SJSA1 (cell line): Measurements from ENCODE around the gene CRELD1. TPM values are rescaled to one million over a fixed set of nuclear protein-coding genes. Genes with fewer than 3 reads are reported as not detected.

ENCODE experiments used
- DNase-seq, 2 experiments: peaks; one replicate each; pipeline ENCODE4 v3.0.0-alpha.2; 2015 to 2020; ENCODE audit warnings: low spot score in 2 of 2, low read depth in 1 of 2
- H3K27ac ChIP-seq: fragments of 250-450 bp; sonication (Bioruptor Pico); 2 replicates; pipeline ENCODE4 v1.5.1; 2020; ENCODE audit warnings: mild to moderate bottlenecking, moderate library complexity
- H3K27me3 ChIP-seq: fragments of 250-450 bp; sonication (Bioruptor Pico); replicated peaks from 2 replicates; pipeline ENCODE4 v1.5.1; 2020; ENCODE audit warnings: mild to moderate bottlenecking, moderate library complexity
- H3K36me3 ChIP-seq: fragments of 250-450 bp; sonication (Bioruptor Pico); 2 replicates; pipeline ENCODE4 v1.5.1; 2020; ENCODE audit warnings: mild to moderate bottlenecking
- H3K4me1 ChIP-seq: fragments of 250-450 bp; sonication (Bioruptor Pico); replicated peaks from 2 replicates; pipeline ENCODE4 v1.6.1; 2021; ENCODE audit warnings: mild to moderate bottlenecking
- H3K4me3 ChIP-seq: fragments of 250-450 bp; sonication (Bioruptor Pico); 2 replicates; pipeline ENCODE4 v1.5.1; 2020; ENCODE audit warnings: mild to moderate bottlenecking
- H3K9me3 ChIP-seq: fragments of 250-450 bp; sonication (Bioruptor Pico); replicated peaks from 2 replicates; pipeline ENCODE4 v1.5.1; 2020; ENCODE audit warnings: mild to moderate bottlenecking
- total RNA-seq: library from RNA; depleted of rRNA; stranded (reverse); fragments of >200 nt; shearing (Covaris generic); gene quantifications from 2 replicates; pipeline ENCODE4 v1.2.3, GENCODE V29; 2014

Gene CRELD1
- total RNA-seq, 1 experiment from 2014 or later = 11.7 TPM

DNA sequence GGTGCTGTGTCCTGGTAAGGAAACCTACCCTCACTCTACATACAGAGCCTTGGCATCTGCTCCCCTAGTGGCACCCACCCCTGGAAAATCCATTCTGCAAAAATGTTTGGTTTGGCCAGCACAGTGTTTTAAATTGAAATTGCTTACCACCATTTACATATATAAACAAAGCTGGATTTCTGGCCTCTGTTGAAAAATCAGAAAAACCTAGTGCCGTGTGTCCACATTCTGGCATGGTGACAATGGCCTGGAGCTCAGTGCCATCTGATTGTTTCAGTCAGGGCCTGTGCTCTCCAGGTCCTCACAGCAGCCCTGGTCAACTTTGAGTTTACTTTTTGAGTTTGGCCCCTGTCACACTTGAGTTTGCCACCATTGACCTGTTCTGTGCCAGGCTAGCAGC is 19.6 kb upstream of the CRELD1 start:
- Histone ChIP-seq H3K4me3 (no peak overlapping the region), H3K9me3 (0 out of 2 replicates have a peak, but pooled peaks cover 5% of the 10 kb centered on the region), H3K4me1 (peaks cover 35% of the 10 kb centered on the region), H3K36me3 (peaks cover 6% of the 10 kb centered on the region; the same call in 1 of the 2 replicates), H3K27ac (no peak overlapping the region), H3K27me3 (no peaks in the 10 kb centered on the region)
- no peak for DNase-seq

DNA sequence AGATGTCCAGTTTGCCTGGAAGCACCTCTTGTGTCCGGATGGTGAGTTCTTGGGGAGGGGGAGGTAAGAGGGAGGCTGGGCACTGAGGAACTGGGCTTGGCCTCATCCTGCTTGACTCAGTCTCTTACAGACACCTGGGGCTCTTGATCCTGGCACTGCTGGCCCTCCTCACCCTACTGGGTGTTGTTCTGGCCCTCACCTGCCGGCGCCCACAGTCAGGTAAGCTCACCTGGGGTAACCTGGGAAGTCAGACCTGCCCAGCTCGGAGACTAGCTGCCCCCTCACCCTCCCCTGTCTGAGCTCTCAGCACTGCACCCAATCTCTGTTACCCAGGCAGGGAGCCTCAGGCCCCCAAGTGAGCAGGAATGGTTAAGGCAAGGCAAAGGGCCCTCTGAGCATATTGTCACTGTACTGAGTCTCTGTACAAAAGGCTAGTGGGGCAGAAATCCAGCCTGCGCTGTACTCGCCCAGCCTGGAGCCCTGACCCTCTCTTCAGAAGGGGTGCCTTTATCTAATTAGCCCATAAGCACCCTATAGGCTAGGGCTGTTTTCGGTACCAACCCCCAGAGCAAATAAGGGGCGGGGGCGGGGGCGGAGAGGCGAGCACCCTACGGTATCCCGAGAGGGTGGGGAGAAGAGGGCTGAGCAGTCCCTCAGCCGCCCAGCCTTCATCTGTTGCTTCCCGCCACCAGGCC is 18.9 kb upstream of the CRELD1 start:
- Histone ChIP-seq H3K4me3 (peak overlapping the region; percentile 50), H3K27me3 (no peaks in the 10 kb centered on the region), H3K4me1 (peaks cover 35% of the 10 kb centered on the region), H3K27ac (no peak overlapping the region), H3K9me3 (0 out of 2 replicates have a peak, but pooled peaks cover 5% of the 10 kb centered on the region), H3K36me3 (peaks cover 6% of the 10 kb centered on the region; the same call in 1 of the 2 replicates)
- DNase-seq = no peak

- H3K27me3 ChIP-seq = no peaks in the 10 kb centered on the region
- H3K4me1 ChIP-seq = peaks cover 35% of the 10 kb centered on the region
- H3K4me3 ChIP-seq = peak overlapping the region; percentile 50
- peaks cover 6% of the 10 kb centered on the region; the same call in 1 of the 2 replicates for H3K36me3 ChIP-seq
- H3K9me3 ChIP-seq = 0 out of 2 replicates have a peak, but pooled peaks cover 5% of the 10 kb centered on the region
- H3K27ac ChIP-seq = peak overlapping the region; percentile 26
- peak; percentile 65 to 68 for DNase-seq
Observed at GRCh38 chr3:9915254-9916141, 18.1 kb upstream of the CRELD1 start.

DNA sequence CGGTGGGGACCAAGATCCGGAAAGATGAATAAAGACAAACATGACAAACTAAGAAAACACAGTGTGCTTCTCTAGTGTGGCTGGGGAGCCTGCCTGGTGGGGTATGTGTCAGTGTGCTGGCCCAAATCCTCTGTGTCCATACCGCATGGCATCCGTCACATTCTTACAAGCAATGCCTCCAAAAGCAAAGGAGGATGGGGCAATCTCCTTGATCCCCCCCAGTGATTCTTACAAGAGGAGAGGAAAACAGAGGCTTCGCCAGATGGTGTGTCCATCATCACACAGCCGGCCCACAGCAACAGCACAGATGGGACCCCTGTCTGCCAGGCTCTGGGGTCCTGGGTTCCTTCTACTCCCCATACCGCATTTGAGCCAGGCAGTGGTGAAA is 17.3 kb upstream of the CRELD1 start:
- H3K27me3 ChIP-seq = no peaks in the 10 kb centered on the region
- DNase-seq = no peak
- peak overlapping the region; percentile 31 for H3K4me3 ChIP-seq
- H3K9me3 ChIP-seq = 0 out of 2 replicates have a peak, but pooled peaks cover 5% of the 10 kb centered on the region
- H3K27ac ChIP-seq = peak overlapping the region; percentile 9; the same call in 1 of the 2 replicates
- H3K4me1 ChIP-seq = peaks cover 35% of the 10 kb centered on the region
- peaks cover 6% of the 10 kb centered on the region; the same call in 1 of the 2 replicates for H3K36me3 ChIP-seq

DNA sequence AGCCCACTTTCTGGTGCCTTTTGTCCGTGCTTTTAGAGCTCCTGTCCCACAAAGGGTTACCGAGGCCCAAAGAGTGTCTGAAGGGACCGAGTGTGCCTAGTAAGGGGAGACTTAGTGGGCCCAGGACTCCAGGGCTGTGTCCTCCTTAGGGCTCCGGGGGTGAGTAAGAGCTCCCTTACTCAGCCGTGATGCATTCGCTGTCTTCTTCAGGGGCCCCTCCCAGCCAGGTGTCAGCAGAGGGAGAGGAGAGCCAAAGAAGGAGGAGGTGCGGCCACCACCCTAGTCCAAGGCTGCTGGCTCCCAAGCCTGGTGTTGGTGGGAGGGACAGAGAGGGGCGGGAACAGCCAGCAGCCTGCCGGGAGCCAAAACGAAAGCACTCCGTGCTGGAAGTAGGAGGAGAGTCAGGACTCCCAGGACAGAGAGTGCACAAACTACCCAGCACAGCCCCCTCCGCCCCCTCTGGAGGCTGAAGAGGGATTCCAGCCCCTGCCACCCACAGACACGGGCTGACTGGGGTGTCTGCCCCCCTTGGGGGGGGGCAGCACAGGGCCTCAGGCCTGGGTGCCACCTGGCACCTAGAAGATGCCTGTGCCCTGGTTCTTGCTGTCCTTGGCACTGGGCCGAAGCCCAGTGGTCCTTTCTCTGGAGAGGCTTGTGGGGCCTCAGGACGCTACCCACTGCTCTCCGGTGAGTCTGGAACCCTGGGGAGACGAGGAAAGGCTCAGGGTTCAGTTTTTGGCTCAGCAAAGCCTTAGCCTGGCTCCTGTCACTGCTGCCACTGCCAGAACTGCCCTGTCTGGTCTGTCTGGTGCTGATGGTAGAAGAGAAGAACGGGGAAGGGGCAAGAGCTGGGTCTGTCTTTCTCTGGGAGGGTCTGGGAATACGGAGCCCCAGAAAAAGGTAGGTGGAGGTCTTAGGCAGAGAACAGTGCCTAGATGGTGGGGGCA is 16.6 kb upstream of the CRELD1 start, which contains the start of gene IL17RC:
IL17RC (plus strand) TSS at position 365 of the 947 bp plus-strand sequence; CDS start at position 583, 218 bp downstream.
- no peaks in the 10 kb centered on the region for H3K27me3 ChIP-seq
- peak within 1 kb of the TSS; percentile 50 for H3K4me3 ChIP-seq

GRCh38 chr3:9917820-9918219 is 15.8 kb upstream of the CRELD1 start:
- Histone ChIP-seq H3K4me1 (peaks cover 35% of the 10 kb centered on the region), H3K27ac (no peak overlapping the region), H3K9me3 (0 out of 2 replicates have a peak, but pooled peaks cover 5% of the 10 kb centered on the region), H3K4me3 (no peak overlapping the region), H3K36me3 (peaks cover 6% of the 10 kb centered on the region; the same call in 1 of the 2 replicates), H3K27me3 (no peaks in the 10 kb centered on the region)
- DNase-seq = no peak

More for the DNA sequence above, 16.6 kb upstream of the CRELD1 start, which contains the start of gene IL17RC:
- H3K36me3 ChIP-seq = peaks cover 6% of the 10 kb centered on the region; the same call in 1 of the 2 replicates
- peak; percentile 69 to 82 for DNase-seq
- H3K27ac ChIP-seq = peak within 1 kb of the TSS; percentile 29
- peaks cover 35% of the 10 kb centered on the region for H3K4me1 ChIP-seq
- H3K9me3 ChIP-seq = 0 out of 2 replicates have a peak, but pooled peaks cover 5% of the 10 kb centered on the region

DNA sequence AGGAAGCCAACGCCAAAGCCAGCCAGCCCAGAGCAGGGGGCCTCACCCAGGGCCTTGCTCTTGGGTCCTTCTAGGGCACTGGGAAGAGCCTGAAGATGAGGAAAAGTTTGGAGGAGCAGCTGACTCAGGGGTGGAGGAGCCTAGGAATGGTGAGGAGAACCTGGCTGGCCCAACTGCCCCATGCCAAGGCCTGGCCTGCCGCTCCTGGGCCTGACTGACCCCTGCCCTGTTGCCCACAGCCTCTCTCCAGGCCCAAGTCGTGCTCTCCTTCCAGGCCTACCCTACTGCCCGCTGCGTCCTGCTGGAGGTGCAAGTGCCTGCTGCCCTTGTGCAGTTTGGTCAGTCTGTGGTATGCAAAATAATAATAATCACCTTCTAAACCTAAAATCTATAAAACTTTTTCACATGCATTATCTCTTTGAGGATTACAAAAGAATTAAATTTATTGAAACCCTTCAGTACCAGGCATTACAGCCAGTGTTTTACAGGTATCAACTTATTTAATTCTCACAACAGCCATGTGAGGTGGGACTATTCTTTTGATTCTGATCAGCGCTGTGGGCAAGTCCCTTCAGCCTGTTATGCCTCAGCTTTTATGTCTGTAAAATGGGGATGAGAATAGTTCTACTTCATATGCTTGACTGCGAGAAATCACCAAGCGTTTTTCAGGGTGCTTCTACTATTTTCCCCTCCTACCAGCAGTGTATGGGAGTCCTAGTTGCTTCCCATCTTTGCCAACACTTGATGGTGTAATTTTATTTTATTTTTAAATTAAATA is 15.2 kb upstream of the CRELD1 start:
- Histone ChIP-seq H3K4me3 (no peak overlapping the region), H3K4me1 (peaks cover 35% of the 10 kb centered on the region), H3K27me3 (no peaks in the 10 kb centered on the region), H3K9me3 (0 out of 2 replicates have a peak, but pooled peaks cover 5% of the 10 kb centered on the region), H3K36me3 (peaks cover 6% of the 10 kb centered on the region; the same call in 1 of the 2 replicates), H3K27ac (no peak overlapping the region)
- no peak for DNase-seq

DNA sequence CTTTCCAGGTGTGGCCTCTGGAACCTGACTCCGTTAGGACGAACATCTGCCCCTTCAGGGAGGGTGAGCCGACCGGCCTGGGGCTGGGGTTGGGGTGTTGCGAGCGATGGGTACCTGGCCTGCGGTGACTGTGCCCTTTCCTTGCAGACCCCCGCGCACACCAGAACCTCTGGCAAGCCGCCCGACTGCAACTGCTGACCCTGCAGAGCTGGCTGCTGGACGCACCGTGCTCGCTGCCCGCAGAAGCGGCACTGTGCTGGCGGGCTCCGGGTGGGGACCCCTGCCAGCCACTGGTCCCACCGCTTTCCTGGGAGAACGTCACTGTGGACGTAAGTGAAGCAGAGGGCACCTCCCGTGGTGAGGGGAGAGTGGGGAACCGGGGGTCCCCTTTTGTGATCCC is 5.5 kb upstream of the CRELD1 start:
- no peaks in the 10 kb centered on the region for H3K36me3 ChIP-seq
- H3K27me3 ChIP-seq = no peaks in the 10 kb centered on the region
- H3K27ac ChIP-seq = no peak overlapping the region
- H3K4me3 ChIP-seq = no peak overlapping the region
- H3K9me3 ChIP-seq = no peaks in the 10 kb centered on the region
- DNase-seq = no peak
- peaks cover 8% of the 10 kb centered on the region for H3K4me1 ChIP-seq

- H3K36me3 ChIP-seq = no peaks in the 10 kb centered on the region
- no peaks in the 10 kb centered on the region for H3K9me3 ChIP-seq
- no peak overlapping the region for H3K27ac ChIP-seq
- no peak overlapping the region for H3K4me3 ChIP-seq
- DNase-seq = no peak
- H3K27me3 ChIP-seq = no peaks in the 10 kb centered on the region
- peaks cover 21% of the 10 kb centered on the region for H3K4me1 ChIP-seq
Observed at GRCh38 chr3:9930804-9931418, 2.7 kb upstream of the CRELD1 start.

DNA sequence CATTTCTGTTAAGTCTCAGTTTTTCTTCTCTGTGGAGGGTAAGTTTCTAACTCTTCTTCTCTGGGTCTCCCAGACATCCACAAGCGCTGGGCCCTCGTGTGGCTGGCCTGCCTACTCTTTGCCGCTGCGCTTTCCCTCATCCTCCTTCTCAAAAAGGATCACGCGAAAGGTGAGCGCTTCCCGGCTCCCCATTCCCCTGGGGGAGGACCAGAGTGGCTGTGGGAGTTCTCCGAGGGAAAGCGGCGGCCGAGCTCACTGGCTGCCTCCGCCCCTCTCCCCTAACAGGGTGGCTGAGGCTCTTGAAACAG is 1.1 kb upstream of the CRELD1 start:
- H3K9me3 ChIP-seq = no peaks in the 10 kb centered on the region
- no peak for DNase-seq
- no peaks in the 10 kb centered on the region for H3K27me3 ChIP-seq
- H3K27ac ChIP-seq = no peak overlapping the region
- peaks cover 21% of the 10 kb centered on the region for H3K4me1 ChIP-seq
- H3K36me3 ChIP-seq = no peaks in the 10 kb centered on the region; the same call in 1 of the 2 replicates
- peak overlapping the region; percentile 58 for H3K4me3 ChIP-seq

GRCh38 chr3:9932843-9933560 is 632 bp upstream of the CRELD1 start:
- H3K27ac ChIP-seq = no peak overlapping the region
- H3K9me3 ChIP-seq = no peaks in the 10 kb centered on the region
- H3K36me3 ChIP-seq = no peaks in the 10 kb centered on the region; the same call in 1 of the 2 replicates
- H3K4me3 ChIP-seq = peak overlapping the region; percentile 58
- peaks cover 21% of the 10 kb centered on the region for H3K4me1 ChIP-seq
- peak; percentile 67 to 84 for DNase-seq
- no peaks in the 10 kb centered on the region for H3K27me3 ChIP-seq
